Vagina (tissue), 2 donors: ENCODE measurements around the gene KPNA2.

ENCODE experiments used
- CTCF ChIP-seq, 3 experiments: fragments of 450-650 bp in 2 of 3; fragments of 200-600 bp in 1 of 3; sonication (generic) in 1 of 3; IDR thresholded peaks; one replicate each; pipeline ENCODE4 v1.5.1; 2017 to 2019; ENCODE audit warnings: antibody characterized with exemption in 3 of 3, mild to moderate bottlenecking in 2 of 3, moderate library complexity in 2 of 3
- POLR2A ChIP-seq, 2 donors: fragments of 450-650 bp; IDR thresholded peaks; one replicate each; pipeline ENCODE4 v1.6.1; 2017; ENCODE audit warnings: antibody characterized with exemption in 2 of 2, mild to moderate bottlenecking in 2 of 2, moderate library complexity in 2 of 2

GRCh38 chr17:68033636-68034451 lies 1.7 kb upstream of the KPNA2 start:
- TF ChIP-seq POLR2A (IDR thresholded peaks at IDR 0.05) = no peak
- no peak for TF ChIP-seq CTCF (IDR thresholded peaks at IDR 0.05)
